Measurements from ENCODE around the gene KLB.

DNA sequence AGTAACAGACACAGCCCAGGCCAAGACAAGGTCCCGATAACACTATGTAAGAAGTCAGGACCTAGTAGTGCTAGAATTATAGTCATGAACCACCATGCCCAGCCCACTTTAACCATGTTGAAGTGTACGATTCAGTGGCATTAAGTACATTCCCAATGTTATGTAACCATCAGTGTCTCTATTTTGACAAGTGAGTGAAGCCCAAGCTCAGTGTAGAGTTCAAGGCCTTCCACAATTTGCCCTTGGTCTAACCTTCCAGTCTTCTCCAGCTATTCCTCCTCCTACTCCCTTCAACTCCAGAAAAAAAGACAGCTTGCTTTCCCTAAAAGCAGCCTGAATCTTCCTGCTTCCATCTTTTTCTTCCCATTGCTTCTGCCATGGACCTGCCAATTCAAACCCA lies 83.6 kb downstream of the KLB start:
- TF ChIP-seq, protein P1, sequence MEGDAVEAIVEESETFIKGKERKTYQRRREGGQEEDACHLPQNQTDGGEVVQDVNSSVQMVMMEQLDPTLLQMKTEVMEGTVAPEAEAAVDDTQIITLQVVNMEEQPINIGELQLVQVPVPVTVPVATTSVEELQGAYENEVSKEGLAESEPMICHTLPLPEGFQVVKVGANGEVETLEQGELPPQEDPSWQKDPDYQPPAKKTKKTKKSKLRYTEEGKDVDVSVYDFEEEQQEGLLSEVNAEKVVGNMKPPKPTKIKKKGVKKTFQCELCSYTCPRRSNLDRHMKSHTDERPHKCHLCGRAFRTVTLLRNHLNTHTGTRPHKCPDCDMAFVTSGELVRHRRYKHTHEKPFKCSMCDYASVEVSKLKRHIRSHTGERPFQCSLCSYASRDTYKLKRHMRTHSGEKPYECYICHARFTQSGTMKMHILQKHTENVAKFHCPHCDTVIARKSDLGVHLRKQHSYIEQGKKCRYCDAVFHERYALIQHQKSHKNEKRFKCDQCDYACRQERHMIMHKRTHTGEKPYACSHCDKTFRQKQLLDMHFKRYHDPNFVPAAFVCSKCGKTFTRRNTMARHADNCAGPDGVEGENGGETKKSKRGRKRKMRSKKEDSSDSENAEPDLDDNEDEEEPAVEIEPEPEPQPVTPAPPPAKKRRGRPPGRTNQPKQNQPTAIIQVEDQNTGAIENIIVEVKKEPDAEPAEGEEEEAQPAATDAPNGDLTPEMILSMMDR (IDR thresholded peaks at IDR 0.05; ENCODE audit: low read depth, low read length, missing input control): no peak
- TF ChIP-seq, protein P2, sequence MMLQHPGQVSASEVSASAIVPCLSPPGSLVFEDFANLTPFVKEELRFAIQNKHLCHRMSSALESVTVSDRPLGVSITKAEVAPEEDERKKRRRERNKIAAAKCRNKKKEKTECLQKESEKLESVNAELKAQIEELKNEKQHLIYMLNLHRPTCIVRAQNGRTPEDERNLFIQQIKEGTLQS (IDR thresholded peaks at IDR 0.05): no peak
- TF ChIP-seq NR2F2 (IDR thresholded peaks at IDR 0.05) (no peak), RXRA (IDR thresholded peaks at IDR 0.05) (no peak), RAD21 (IDR thresholded peaks at IDR 0.05) (no peak), JUND (IDR thresholded peaks at IDR 0.05) (no peak), TAF1 (conservative IDR thresholded peaks at IDR 0.05) (no peak), YY1 (IDR thresholded peaks at IDR 0.05) (no peak), GABPA (IDR thresholded peaks at IDR 0.05 in 1 of 2, conservative IDR thresholded peaks at IDR 0.05 in 1 of 2) (no peak), EGR1 (IDR thresholded peaks at IDR 0.05; ENCODE audit: low read depth in 2 of 2) (no peak)
- TF ChIP-seq, protein P3, sequence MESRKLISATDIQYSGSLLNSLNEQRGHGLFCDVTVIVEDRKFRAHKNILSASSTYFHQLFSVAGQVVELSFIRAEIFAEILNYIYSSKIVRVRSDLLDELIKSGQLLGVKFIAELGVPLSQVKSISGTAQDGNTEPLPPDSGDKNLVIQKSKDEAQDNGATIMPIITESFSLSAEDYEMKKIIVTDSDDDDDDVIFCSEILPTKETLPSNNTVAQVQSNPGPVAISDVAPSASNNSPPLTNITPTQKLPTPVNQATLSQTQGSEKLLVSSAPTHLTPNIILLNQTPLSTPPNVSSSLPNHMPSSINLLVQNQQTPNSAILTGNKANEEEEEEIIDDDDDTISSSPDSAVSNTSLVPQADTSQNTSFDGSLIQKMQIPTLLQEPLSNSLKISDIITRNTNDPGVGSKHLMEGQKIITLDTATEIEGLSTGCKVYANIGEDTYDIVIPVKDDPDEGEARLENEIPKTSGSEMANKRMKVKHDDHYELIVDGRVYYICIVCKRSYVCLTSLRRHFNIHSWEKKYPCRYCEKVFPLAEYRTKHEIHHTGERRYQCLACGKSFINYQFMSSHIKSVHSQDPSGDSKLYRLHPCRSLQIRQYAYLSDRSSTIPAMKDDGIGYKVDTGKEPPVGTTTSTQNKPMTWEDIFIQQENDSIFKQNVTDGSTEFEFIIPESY (IDR thresholded peaks at IDR 0.05): no peak
